K562 (cell line): ENCODE data around the gene DENND2A.

ENCODE experiments used
- ETV6 ChIP-seq, 3 experiments: fragments of 150-350 bp in 1 of 3; sonication (generic) in 1 of 3; formaldehyde crosslinking in 1 of 3; IDR thresholded peaks; 2 replicates each; pipeline versions ENCODE4 v1.6.1 to v1.8.0; 2014 to 2022; ENCODE audit warnings: borderline replicate concordance in 2 of 3, low read depth in 2 of 3, antibody characterized with exemption in 1 of 3, low read length in 1 of 3, mild to moderate bottlenecking in 1 of 3, missing genetic modification reagents in 1 of 3
- PHB ChIP-seq: fragments of 250-450 bp; sonication (Bioruptor Pico); IDR thresholded peaks from 2 replicates; pipeline ENCODE4 v1.5.0; 2021
- SRSF3 ChIP-seq: fragments of 200-400 bp; formaldehyde crosslinking; IDR thresholded peaks from 2 replicates; pipeline ENCODE4 v1.6.1; 2016; ENCODE audit warnings: mild to moderate bottlenecking, low read length, moderate library complexity; ENCODE audit not compliant: insufficient read depth
- ZBTB11 ChIP-seq, 3 experiments: fragments of 200-800 bp in 1 of 3; fragments of 250-450 bp in 1 of 3; fragments of 450-650 bp in 1 of 3; sonication (Bioruptor Pico) in 1 of 3; sonication (Bioruptor generic) in 1 of 3; formaldehyde crosslinking in 1 of 3; IDR thresholded peaks; 2 replicates each; pipeline versions ENCODE4 v1.6.1 to v1.8.0; 2016 to 2022; ENCODE audit warnings: mild to moderate bottlenecking in 2 of 3, missing genetic modification characterization in 2 of 3, missing compliant biosample characterization in 1 of 3, moderate library complexity in 1 of 3
- TF ChIP-seq, protein P1 (sequence below): sonication (generic); formaldehyde crosslinking; IDR thresholded peaks from 2 replicates; pipeline ENCODE4 v1.8.1; 2022; ENCODE audit warnings: missing genetic modification reagents
- TF ChIP-seq, protein P2 (sequence below): sonication (generic); formaldehyde crosslinking; IDR thresholded peaks from 2 replicates; pipeline ENCODE4 v1.8.0; 2022; ENCODE audit warnings: mild to moderate bottlenecking, low read depth, missing genetic modification reagents

- TF ChIP-seq SRSF3 (no peak), ZBTB11 (CRISPR knock-in tag; IDR thresholded peaks at IDR 0.05) (no peak), ETV6 (IDR thresholded peaks at IDR 0.05; ENCODE audit: borderline replicate concordance in 1 of 2, low read depth in 2 of 2, low read length in 1 of 2) (no peak), ETV6 (CRISPR knock-in tag; IDR thresholded peaks at IDR 0.05; ENCODE audit: borderline replicate concordance) (no peak), PHB (CRISPR knock-in tag) (no peak)
- TF ChIP-seq, protein P1, sequence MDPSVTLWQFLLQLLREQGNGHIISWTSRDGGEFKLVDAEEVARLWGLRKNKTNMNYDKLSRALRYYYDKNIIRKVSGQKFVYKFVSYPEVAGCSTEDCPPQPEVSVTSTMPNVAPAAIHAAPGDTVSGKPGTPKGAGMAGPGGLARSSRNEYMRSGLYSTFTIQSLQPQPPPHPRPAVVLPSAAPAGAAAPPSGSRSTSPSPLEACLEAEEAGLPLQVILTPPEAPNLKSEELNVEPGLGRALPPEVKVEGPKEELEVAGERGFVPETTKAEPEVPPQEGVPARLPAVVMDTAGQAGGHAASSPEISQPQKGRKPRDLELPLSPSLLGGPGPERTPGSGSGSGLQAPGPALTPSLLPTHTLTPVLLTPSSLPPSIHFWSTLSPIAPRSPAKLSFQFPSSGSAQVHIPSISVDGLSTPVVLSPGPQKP (CRISPR knock-in tag), result no peak
- TF ChIP-seq, protein P2, sequence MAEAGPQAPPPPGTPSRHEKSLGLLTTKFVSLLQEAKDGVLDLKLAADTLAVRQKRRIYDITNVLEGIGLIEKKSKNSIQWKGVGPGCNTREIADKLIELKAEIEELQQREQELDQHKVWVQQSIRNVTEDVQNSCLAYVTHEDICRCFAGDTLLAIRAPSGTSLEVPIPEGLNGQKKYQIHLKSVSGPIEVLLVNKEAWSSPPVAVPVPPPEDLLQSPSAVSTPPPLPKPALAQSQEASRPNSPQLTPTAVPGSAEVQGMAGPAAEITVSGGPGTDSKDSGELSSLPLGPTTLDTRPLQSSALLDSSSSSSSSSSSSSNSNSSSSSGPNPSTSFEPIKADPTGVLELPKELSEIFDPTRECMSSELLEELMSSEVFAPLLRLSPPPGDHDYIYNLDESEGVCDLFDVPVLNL (CRISPR knock-in tag), result no peak
Observed at GRCh38 chr7:140656548-140657515, 16.2 kb upstream of the DENND2A start.
